ENCODE data around the gene ATG16L2.

GRCh38 chr11:72828692-72829101 is 14.5 kb downstream of the ATG16L2 start:
- TF ChIP-seq CTCF (IDR thresholded peaks at IDR 0.05; ENCODE audit: low read depth, low read length) (no peak), POLR2A (IDR thresholded peaks at IDR 0.05; ENCODE audit: extremely low read depth, insufficient read length) (no peak), MYC (IDR thresholded peaks at IDR 0.05; ENCODE audit: low read depth, low read length) (no peak), MAX (IDR thresholded peaks at IDR 0.05; ENCODE audit: low read depth, low read length) (no peak)

All from NB4 (cell line).